GM12892 (cell line): ENCODE data around the gene HS1BP3.

ENCODE experiments used
- POLR2A ChIP-seq: IDR thresholded peaks from 2 replicates; pipeline ENCODE4 v1.6.1; 2011; ENCODE audit warnings: low read depth, low read length, control low read depth
- POLR2AphosphoS5 ChIP-seq: IDR thresholded peaks from 2 replicates; pipeline ENCODE4 v1.6.1; 2011; ENCODE audit warnings: low read depth, low read length, control low read depth

- TF ChIP-seq POLR2AphosphoS5 (no peak), POLR2A (no peak)
Observed at GRCh38 chr2:20637147-20637546, 13.8 kb downstream of the HS1BP3 start.
